CD4-positive, alpha-beta T cell treated with Interleukin-10 for 1 hour (primary cell): ENCODE results near the gene PTX4.

ENCODE experiments used
- DNase-seq: peaks from one replicate; pipeline ENCODE4 v3.0.0-alpha.2; 2020

PTX4 gene

DNA sequence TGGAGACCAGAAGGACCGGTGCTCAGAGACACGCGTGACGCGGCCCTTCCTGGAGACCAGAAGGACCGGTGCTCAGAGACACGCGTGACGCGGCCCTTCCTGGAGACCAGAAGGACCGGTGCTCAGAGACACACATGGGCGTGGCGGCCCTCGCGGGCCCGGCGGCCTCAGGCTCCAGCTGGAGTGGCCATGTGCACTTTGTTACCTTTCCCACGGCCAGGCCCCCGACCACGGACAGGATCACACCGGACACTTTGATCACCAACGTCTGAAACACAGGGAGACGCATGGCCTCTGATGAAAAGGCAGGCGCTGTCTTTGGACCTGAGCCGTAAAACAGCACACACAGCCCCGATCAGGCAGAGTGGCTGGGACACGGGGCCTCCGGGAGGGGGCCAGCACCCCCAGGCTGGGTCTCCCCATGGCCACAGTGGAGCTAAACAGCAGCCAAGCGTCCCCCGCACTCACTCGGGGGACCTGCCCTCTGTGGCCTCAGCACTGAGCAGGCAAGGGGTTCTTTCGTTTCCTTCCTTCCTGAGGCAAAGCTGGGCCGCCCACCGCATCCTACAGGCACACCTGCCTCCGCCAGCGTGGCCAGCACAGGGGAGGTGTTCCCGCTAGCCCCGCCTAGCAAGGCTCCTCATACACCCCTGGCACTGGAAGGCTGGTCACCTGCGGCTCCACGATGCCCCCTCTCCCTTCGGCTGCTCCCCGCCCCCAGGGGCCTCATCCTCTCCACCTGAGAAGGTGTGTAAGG, 31.1 kb downstream of the PTX4 start:
- DNase-seq, result no peak

DNA sequence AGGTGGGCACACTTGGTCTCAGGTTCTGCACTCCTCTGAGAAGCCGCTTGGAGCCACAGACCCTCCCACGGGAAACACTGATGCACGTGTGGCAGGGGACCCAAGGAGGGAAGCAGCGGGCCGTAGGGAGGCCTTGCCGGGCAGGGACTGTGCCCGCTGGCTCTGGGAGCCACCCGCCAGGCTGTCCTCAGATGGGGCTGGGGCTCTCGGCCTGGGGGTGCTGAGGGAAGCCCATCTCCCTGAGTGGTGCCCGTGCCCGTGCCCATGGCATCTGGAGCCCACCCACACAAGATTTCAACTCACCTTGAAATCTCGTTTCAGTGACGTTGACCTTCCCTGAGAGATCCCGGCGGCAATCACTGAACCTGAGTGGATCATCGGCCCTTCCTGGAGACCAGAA, 31.8 kb downstream of the PTX4 start:
- no peak for DNase-seq

DNA sequence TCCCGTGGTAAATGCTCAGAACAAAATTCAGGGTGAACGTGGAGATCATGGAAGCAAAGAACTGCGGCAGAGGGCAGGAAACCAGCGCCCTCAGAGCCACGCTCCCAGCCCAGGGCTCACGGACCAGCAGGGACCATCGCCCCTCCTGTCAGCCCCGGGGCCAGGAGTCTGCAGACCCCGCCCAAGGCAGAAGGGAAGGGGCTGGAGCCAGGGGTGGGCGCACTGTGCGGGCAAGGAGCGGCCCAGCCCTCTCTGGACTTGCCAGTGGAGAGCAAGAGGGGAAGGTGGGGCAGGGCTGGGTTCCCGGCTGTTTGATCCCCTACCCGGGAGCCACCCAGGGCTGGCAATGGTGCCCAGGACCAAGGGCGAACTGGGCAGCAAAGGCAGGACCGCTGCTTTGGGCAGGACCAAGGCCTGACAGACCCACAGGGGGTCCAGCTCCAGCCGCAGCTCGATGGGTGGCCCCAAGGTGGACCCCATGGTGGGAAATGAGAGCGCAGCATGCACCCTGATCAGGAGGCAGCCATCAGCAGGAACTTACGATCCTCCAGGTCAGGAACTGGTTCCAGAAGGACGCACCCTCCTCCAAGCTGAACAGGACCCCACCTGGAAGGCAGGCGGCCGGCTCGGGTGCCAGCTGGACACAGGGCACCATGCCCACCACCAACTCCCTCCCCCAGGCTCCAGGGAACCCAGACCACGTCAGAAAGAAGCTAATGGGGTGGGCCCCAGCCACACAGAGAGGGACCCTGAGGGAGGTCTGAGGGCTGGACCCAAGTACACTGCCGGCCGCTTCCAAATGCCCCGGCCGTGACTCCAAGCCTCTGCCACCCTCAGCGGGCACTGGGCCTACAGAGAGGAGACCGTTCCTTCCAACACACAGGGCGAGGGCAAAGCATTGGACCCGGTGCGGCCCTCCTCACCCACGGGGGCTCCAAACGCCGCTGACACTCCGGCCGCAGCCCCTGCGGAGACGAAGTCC, 33.3 kb downstream of the PTX4 start:
- no peak for DNase-seq

DNA sequence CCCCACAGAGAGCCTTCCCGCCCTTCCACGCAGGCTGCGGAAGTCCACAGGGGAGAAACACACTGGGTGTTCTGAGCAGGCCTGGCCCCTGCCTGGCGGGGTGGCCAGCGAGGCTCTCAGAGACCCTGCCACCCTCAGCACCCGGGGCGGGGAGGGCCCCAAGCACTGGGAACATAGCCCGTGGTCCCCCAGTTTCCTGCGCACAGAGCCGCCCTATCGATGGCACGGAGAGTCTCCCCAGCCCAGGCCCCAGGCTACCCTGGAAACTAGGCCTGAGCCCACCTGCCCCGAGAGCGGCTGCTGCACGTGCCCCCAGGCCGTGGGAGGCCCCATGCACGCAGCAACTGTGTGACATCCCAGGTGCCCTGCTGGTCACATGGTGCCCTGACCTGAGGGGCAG, 34.2 kb downstream of the PTX4 start:
- DNase-seq, result no peak

DNA sequence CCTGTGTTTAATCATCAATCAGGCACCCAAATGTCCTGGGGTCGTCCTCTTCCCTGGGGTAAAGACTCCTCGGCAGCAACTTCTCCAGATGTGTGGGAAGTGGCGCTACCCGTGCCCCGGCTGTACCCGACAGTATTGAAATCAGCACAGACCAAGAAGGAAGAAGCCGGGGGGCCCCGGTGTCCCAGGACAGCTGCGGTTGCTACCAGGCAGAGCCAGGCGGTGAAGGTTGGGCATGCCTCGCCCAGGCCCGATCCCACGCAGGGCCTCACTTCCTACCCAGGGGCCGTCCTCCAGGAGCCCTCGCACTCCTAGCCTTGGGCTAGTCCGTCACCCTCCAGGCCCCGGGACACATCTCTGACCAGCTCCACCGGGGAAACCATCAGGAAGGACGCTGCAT, 35.4 kb downstream of the PTX4 start:
- DNase-seq, result no peak

DNA sequence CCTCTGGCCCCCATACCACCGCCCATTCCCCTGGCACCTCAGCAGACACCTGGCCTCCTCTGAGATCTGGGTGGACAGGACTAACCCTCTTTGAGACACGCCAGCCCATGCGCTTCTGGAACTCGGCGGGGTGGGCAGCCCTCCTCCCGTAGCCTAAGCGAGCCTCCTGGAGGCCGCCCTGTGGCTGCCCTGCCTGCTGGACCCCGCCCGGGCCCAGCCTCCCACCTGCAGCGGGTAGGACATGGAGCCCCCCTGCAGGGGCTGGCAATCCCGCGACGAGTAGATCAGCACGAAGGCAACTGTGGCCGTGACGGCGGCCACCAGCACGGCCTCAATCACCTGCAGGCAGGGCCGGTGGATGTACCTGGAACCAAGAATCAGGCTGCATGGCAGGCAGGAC, 36.2 kb downstream of the PTX4 start:
- DNase-seq, result no peak

DNA sequence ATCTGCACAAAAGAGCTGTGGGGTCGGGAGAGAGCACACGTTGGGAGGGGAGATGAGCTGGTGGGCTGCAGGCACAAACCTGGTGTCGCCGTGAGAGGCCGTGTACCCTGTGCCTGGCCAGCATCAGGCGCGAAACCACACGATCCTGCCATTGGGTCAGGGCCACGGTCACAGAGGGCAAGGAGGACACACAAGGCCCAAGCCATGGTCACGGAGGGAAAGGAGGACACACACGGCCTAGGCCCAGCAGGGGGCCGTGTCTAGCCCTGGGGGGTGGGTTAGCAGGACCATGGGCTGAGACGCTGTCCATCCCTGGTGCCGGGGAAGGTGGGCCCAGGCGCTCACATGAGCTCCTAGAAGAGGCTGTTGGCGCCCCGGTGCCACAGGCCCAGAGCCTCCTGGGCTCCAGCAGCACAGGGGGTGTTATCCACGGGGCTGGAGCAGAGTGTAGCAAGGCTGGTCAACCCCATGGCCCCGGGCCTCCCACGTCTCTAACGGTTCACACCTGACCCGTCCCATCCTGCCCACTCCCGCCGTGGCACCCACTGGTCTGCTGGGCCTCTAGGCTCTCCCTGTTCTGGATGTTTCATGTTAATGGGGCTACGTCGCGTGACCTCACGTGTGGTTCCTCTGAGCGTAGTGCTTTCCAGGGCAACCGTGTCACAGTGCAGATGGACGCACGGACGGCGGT, 36.9 kb downstream of the PTX4 start:
- no peak for DNase-seq

DNA sequence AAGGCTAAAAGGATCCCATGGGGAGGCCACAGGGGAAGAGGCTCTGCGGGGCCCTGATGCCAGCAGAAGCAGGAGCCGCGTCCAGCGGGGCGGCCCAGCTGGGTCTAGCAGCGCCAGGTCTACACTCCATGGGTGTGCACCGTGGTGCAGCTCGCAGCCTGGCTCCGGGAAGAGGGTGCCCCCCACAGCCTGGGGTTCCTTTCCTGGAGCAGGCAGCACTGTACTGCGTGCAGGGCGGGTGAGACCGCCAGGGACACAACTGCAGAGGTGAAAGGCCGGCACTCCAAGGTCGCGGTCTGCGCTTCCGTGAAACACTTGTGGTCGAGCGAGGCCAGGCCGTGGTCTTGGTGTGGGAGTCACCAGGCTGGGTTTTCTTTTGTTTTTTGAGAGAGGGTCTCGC, 37.9 kb downstream of the PTX4 start:
- DNase-seq, result no peak

DNA sequence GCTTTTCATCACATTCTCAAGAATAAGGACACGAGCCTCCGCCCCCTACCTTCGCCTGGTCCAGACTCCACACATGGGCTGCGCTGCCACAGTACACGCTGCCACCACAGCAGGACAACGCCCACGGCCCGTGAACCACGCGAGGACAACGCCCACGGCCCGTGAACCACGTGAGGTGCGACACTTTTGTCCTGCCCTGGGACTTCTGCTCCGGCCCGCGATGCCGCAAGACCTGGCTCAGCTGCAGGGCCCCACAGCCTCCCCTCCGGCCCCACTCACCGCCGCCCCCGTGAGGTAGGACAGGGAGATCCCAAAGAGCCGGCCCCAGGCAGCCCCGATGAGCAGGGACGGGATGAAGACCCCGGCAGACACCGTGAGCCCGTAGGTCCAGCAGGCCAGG, 38.5 kb downstream of the PTX4 start:
- no peak for DNase-seq

DNA sequence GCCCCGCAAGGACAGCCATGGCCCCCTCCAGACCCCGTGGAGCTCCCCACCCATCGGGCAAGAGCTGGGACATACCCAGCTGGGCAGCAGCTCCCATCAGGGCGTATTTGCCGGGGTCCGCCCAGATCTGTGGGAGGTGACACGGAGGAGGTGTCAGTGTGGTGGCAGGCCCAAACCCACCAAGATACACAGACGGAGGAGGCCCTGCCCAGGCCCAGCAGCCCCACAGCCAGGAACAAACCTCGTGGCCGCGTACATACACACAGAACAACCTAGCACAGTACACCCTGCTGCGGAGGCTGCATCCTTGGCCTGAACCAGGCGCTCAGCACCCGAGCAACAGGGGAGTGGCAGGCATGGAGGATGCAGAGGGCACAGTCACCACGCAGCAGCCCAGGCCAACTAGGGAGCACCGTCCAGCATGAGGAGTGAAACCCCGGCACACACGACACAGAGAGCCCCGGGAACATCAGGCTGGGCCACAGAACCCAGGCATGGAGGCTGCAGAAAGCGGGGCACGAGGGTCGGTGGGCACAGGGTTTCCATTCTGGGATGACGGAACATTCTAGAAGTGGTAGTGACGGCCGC, 39.4 kb downstream of the PTX4 start:
- no peak for DNase-seq

DNA sequence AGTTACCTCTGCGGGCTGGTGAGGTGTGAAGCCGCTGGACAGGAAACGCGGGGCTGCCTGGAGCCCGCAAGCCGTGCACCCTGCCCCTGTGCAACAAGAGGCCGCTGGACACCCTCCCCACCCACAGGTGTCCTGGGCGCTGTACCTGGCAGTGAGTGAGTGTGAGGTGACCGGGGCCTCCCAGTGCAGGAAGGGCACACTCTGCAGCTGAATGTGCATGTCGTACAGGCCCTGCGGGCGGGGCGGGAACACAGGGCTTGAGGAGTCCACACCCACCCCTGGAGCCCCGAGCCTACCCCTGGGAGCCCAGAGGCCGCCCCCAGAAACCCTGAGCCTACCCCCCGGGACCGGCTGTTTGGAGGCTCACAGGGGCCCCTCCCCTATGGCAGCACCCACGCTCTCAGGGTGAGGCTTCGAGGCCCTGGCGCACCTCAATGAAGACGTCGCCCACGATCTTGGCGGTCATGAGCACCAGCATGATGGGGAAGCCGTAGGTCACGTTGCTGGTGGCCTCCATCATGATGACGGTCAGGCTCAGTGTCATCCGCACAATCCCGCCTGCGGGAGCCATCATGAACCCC, 40.1 kb downstream of the PTX4 start:
- no peak for DNase-seq

DNA sequence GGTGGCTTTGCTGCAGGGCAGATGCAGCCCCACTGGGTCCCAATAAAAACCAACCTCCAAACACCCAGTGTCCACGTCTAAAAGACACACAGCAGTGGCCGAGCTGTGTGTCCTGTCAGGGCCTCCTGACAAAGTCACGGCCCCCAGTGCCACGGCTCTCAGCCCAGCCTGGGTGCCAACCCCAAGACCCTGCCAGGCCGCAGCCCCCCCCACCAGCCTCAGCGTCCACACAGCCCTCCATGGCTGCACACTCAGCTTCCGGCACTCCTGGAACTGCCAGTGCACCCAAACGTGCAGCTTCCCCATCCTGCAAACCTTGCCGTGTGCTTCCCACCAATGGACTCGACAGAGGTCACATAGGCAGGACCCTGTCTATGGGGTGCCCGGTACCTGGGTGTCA, 40.8 kb downstream of the PTX4 start:
- no peak for DNase-seq

DNA sequence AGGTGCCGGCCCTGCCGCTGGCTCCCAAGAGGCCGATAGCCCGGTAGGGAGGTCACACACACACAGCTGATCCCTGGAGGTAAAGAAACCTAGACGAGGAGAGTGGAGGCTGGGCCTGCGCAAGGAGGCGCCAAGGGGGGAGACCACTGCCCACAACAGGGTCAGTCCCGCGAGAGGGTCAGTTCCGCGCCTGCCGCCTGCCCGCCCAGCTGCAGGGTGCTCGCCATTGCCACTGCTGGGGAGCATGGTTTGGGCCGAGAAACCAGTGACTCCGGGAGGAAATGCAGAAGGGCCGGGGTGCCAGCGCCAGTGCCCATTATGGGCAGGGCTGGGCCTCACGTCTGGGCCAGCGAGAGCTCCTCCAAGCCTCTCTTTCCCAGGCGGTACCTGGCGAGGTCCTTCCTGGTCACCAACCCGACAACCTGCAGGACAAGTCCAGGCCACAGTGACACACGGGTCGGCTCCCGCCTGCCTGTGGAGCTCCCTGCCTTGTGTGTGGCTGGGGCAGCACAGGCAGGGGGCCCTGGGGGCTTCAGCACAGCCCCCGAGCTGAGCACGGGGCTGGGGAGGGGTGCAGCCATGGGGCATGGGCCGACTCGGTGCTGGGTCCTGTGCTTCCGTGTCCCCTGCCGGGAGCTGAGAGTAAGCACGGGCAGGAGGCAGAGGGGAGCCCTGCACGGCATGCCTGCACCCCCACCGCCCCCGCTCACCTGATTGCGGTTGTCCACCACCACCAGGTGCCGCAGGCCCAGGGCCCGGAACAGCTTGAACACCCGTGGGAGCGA, 42.3 kb downstream of the PTX4 start:
- DNase-seq, result no peak

DNA sequence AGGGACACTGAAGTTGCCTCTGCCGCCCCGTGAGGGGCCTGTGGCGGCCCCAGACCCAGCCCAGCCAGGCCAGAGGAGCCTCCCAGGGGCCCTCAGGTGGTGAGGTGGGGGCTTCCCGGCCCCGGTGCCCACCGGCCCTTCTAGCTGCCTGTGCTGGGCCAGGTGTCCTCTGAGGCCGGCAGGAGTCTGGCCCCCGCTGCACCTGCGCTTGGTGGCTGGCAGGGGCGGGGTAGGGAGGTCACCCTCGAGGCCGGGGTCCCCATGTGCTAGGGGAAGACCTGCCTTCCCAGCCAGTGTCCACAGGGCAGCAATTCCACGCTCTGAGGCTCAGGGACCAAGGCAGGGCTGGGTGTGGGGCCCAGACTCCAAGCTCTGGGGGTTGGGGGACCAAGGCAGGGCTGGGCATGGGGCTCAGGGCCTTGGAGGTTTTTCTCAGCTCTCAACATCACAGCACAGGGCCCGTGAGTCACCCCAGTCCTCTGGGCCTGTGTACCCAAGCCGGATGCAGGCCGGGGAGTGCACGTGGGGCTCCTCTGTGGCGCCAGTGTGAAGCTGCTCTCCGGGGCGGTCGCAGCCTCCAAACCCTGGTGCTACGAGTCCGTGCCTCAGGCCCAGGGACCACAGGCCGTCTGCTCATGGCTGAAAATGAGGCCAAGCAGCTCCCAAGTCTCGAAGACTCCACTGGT, 43.1 kb downstream of the PTX4 start:
- DNase-seq, result no peak

DNA sequence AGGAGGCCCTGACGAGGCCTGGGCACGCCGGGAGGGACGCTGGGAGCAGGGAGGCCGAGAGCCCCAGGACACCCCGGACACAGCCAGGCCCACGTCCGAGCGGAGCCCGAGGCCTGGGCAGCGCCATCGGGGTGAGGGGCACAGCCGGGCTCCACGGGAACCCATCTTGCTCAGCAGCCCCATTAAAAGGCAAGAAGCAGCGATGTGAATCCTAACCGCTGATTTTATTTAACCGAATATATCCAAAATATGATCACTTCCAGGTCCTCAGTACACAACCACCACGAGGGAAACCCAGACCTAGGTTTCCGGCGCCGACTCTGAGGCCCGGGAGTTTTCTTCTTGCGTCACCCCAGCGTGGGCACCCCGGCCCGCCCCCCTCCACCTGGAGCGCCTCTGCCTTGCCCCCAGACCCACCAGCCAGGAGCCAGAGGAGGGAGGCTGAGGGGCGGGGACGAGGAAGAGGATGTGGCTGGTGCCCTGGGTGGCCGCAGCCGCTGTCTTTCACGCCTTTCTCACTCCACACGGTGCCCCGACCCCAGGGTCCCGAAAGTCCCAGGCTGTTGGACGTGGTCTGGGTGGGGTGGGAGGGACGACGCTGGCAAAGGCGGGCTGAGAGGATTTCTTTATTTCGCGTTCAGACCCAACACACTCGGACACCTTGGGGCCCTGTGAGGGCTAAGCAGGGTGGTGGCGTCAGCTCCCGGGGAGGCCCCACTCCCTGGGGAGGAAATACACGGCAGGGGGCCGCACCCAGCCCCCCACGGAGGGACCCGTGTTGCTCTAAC, 43.8 kb downstream of the PTX4 start:
- no peak for DNase-seq

DNA sequence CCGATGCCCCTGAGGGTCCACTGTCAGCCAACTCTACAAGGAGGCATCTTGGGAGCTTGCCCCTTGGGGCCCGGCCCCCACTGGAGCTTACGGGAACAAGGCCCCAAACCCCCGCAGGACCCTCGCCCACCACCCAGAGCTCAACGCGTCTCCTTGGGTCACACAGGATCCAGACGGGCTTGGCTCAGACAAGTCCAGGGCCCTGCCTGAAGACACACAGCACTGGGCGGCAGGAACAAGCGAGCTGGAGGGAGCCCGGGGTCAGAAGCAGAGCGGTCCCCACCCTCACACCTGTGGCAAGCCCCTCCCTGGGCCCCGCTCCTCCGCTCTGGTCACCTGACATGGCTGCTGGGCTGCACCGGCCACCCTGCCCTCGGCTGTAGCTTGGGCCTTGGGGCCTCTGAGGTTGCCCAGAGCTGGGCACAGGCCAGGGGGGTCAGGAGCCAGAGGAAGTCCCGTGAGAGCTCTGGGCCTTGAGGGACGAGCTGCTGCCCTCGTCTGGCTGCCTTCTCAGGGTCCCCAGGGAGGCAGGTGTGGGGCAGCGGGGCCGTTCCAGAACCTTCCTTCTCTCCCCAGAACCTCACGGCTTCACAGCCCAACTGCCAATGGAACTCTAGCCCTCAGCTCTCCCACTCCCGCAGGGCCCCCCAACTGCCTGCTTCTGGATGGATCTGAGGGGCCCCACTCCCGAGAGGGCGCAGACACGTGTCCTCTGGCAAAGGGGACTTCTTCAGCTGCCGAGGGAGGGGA, 44.6 kb downstream of the PTX4 start, which contains the start of gene CCDC154:
Gene CCDC154, minus strand, starts transcription at position 577 of the 750 bp plus-strand sequence. Its CDS starts 234 bp downstream, at position 343.
- DNase-seq, result no peak

DNA sequence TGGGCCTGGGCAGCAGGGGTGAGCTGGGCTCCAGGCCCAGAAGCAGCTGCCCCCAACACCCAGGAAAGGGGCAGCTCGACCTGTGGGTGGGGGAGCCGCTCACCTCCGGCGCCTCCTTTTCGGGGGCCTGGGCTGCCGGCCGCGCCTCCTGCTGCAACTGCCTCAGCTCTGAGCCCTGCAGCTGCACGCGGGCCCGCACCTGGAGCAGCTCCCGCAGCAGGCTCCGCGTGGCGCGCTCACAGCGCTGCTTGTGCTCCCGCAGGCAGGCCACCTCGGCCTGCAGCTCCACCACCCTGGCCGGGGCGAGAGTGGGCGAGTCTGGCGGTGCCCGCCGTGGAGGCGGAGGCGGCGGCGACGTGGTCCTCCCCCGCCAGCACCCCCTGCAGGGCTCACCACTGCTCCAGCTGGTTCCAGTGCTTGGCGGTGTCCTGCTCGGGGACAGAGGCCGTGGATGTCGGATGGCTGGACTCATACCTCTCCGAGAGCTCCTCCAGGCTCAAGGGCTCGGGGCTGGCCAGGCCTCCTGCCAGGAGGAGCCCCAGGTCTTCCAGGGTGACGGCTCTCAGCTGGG, 45.3 kb downstream of the PTX4 start:
- DNase-seq, result no peak

DNA sequence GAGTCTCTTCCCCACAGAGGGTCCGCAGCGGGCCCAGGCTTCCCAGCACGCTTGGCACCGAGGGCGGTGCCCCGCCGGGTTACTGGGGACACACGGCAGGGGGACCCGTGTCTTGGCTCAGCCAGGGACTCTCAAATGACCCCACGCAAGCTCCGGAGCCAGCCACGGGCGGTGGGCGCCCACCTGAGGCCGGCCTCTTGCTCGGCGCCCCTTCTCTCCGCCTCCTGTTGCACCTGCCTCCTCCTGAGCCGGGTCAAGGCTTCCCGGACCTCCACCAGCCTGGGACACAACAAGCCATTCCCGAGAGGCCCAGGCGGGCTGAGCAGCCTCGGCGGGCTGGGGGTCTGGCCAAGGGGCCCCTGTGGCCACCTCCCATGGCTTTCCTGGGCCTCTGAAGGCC, 46.0 kb downstream of the PTX4 start:
- no peak for DNase-seq

DNA sequence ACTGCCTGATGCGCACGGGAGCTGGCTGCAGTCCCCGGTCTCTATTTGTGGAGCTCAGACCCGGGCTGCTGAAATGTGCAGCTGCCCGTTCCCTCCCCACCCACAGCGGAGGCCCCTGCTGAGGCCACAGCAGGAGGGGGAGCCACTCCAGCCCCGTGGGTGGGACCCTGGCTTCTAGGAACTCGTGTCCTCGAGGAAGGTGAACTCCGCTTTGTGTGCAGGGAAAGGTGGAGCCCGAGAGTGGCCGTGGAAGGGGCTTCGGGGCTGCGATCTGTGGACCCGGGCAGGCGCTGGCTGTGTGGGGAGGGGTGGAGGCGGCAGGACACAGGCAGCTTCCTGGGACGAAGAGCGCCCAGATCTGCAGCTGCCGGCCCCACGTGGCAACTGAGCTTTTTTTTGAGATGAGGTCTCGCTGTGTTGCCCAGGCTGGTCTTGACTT, 47.3 kb downstream of the PTX4 start:
- DNase-seq, result no peak
